Right renal cortex interstitium (tissue), 3 donors: ENCODE measurements around the gene VTI1A. TPM values are rescaled to one million over a fixed set of nuclear protein-coding genes. Genes with fewer than 3 reads are reported as not detected.
A peak's percentile ranks its signal among the peaks of the same experiment; 100 is the strongest.
"Not testable (repeated sequence)": the region's sequence is repeated elsewhere in the genome, so short reads cannot be mapped to it uniquely, and the experiment has no call there.

Source experiments
- DNase-seq, 3 donors: peaks; one replicate each; pipeline ENCODE4 v3.0.0-alpha.2; 2013; ENCODE audit warnings: low read depth in 3 of 3, low spot score in 2 of 3
- polyA plus RNA-seq, 3 donors: library from polyadenylated mRNA; unstranded; fragments of 120-200 nt; gene quantifications; one replicate each; pipeline ENCODE4 v1.2.1, GENCODE V29; 2013; ENCODE audit not compliant: insufficient read length in 3 of 3

Gene VTI1A
- 10 to 100 TPM; 22.3 to 24.8 (median 23.8) TPM for polyA plus RNA-seq

DNA sequence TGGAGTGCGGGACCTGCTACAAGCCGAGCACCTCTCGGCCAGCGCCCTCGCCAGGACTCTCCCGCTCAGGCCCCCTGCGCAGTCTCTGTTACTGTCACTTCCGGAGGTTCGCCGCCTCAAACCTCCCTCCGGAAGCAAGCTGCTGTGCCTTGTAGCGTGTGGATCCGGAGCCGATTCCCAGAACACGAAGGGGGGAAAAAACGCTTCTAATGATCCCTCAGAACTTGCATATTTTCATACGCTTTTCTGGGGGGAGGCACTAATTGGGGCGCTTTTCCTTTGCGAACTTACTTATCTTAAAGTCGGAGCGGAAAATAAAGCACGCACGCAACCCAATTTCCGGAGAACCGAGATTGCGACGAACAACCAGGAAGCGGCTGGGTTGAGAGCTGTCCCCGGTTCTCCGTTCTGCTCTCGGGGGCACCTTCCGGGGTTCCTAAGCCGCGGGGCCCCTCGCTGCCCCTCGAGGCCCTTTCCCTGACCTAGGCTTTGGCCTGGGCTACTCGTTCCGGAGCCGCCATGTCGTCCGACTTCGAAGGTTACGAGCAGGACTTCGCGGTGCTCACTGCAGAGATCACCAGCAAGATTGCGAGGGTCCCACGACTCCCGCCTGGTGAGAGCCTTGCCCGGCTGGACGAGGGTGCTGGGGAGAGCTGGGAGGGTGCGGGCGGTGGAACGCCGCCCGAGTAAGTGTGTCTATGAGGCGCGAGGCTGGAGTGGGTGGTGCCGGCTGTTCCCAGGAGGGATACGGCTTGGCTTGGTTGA lies at the start of gene VTI1A, which contains the start of gene ZDHHC6:
TSS of gene VTI1A (plus strand) at position 361 of the 765 bp plus-strand sequence. CDS start at position 520, 159 bp downstream.
TSS of gene ZDHHC6 (minus strand) at position 60 of the 765 bp plus-strand sequence. CDS start 1,478 bp downstream, outside the sequence.
- peak; percentile 76 to 87 (median 83) for DNase-seq

DNA sequence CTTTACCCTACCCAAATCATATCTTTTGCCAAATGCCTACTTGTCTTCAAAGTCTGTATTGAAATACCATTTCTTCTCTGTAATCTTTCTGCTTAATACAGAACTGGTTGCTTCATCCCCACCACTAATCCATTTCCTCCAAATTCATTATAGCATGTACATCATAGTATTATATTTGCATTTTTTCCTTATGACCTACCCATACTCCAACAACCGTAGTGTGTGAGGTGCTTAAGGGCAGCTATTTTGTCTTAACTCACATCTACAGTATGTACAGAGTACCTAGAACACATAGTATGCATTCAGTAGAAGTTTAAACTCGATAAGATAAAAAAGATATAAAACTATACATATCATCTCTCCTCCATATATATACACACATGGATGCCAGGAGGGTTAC lies 49.4 kb upstream of the VTI1A start:
- DNase-seq, result no peak

- DNase-seq, result no peak
These were observed 44.1 kb upstream of the VTI1A start for GRCh38 chr10:112402917-112403316.

DNA sequence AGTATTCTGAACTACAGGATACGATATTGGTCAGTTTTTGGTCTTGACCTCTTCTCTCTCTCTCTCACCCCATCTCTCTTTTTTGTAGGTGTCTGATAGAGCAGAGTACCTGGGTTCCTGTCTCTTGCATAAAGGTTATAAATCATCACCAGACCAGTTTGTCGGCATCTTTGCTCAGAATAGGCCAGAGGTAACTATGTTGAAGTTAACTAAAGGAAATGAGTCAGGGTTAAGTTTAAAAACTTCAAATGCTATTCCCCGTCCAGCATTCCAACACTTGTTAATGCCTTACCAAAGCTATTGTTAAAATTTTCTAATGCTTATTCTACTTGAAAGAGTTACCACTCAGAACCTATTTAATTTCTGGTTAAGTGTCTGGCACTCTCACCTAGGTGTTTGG lies 42.4 kb upstream of the VTI1A start:
- DNase-seq, result no peak

- DNase-seq, result not testable (repeated sequence)
These were observed 40.2 kb upstream of the VTI1A start for GRCh38 chr10:112406806-112407205.

DNA sequence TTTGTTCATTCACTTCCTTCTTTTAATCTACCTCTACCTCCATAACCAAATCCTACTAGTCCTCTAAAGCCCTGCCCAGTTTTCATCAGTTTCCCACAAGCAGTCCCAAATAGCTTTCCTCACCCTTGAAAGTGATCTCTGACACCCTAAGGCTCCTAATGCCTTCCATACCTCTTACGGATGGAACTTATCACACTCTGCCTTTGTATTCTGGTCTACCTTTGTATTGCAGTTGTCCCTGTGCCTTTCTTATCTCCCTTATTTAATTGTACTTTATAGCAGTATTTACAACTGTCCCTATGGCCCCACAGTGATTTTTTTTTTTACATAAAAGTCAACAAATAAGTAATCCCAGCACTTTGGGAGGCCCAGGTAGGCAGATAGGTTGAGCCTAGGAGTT lies 39.3 kb upstream of the VTI1A start:
- no peak for DNase-seq

DNA sequence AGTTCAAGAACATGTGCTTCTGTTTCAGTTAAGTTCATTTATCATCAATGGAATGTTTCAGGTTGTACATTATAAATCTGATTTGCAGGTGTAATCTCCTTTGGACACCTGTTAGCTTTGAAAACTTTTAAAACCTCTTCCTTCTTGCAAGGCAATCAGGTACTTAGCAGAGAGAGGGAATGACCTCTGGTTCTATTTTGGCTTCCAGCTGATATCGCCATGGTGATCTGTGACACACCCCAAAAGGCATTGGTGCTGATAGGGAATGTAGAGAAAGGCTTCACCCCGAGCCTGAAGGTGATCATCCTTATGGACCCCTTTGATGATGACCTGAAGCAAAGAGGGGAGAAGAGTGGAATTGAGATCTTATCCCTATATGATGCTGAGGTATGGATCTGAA lies 37.7 kb upstream of the VTI1A start:
- DNase-seq, result no peak

DNA sequence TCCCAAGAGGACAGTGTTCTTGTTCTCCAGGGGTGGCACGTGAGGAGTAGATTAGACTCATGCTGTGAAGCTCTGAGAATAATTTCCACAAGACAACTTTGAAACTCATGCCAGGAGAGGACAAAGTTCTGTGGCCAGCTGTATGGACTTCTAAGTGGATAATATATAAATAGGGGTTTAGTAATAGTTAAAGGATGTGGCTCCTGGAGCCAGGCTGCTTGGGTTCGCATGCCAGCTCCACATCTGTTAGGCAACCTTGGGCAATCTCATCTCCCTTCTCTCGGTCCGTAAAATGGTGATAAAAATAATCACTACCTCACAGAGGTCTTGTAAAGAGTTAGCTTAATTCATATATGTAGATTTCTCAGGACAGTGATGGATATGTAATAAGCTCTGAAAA lies 37.3 kb upstream of the VTI1A start:
- no peak for DNase-seq

GRCh38 chr10:112412696-112413095 lies 34.3 kb upstream of the VTI1A start:
- no peak for DNase-seq

DNA sequence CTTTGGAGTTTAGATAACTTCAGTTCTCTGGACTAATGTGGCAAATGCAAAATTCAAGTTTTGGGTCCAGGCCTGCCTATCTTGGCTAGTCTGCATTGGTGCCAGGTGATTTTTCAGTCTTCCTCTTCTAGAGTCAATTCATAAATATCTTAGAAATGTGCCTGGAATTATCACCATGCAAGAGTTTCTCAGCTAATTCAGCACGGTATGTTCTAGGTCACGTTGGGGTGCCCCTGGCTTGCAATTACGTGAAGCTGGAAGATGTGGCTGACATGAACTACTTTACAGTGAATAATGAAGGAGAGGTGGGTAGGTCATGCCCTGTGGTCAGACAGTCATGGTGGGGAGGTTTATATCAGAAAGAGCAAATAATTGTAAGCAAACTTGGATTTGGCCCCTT lies 25.3 kb upstream of the VTI1A start:
- DNase-seq, result no peak

- DNase-seq, result no peak
These were observed 22.4 kb upstream of the VTI1A start for GRCh38 chr10:112424651-112425050.

DNA sequence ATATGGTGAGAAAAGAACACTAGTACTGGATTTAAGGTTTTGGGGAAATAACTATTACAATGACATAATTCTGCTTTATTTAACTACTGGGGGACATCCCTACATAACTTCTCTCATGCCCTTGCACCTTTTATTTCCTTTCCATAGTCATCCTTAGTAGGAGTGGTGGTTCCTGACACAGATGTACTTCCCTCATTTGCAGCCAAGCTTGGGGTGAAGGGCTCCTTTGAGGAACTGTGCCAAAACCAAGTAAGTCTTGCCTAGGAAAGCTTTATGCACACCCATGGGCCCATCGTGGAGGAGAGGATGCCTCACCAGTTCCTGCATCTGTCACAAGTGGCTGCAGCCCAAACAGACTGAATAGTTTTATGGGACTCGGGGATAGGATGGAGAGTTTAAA lies 20.9 kb upstream of the VTI1A start:
- DNase-seq, result no peak

DNA sequence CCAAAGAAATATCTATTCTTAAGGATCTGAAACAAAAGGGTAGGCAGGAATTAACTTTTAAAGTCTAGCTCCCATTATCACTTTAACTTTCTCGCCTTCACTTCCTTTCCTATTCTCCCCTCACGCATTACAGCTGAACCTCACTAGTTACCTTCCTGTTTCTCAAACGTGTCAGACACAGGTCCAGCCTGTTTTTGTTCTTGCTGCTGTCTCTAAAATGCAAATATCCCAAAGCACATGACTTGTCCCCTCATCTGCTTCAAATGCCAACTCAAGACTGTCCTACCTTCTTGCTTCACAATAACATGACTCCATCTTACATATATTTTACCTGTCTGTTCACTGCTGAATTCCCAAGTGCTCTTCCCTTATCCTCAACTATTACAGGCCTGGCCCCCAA lies 17.9 kb upstream of the VTI1A start:
- no peak for DNase-seq

GRCh38 chr10:112429654-112430230 lies 17.3 kb upstream of the VTI1A start:
- DNase-seq, result no peak

- no peak for DNase-seq
These were observed 13.9 kb upstream of the VTI1A start for GRCh38 chr10:112433136-112433535.

DNA sequence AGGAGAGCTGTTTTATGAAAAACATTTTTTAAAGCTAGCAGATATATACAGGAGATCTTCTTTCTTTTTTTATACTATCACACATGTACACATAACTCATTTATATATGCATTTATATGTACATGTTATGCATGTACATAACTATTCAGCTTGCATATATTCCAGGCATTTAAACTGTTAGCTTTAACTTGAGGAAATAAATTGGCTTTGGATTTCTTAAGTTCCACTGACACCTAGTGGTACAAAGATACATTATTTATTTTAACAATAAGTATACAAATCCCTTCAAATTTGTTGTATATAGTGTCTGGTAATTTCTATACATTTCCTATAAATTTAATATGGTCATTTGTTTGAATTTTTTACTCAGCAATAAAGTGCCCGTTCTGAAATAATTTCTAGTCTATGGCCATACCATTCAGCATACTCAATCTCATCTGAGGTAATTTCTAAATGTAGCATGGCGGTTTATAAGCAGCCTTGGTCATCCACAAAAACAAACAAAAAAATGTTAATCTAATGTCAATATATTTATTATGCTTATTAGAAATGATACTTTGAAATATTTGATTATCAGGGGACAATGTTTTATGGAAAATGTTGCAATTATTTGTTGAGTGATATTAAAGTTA lies 11.9 kb upstream of the VTI1A start:
- DNase-seq, result no peak

- no peak for DNase-seq
These were observed 8.7 kb upstream of the VTI1A start for GRCh38 chr10:112438356-112438755.

- no peak for DNase-seq
These were observed 5.5 kb upstream of the VTI1A start for GRCh38 chr10:112441520-112441919.

DNA sequence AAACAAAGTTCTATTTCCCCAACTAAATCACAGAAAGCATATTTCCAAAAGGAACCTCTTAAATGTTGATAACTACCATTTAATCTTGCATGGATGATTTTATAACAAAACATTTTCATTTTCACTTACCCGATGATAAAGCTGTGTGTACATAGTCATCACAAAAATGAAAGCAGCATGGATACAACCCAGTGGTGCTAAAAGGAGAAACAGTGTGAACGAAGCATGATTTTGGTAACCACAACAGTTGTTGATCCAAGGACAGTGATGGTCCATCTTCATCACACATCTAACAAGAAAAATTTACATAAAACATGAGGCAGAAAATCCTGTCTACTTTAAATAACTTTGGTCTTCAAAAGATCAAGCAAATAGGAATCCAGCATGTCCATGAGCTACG lies 5.0 kb upstream of the VTI1A start:
- no peak for DNase-seq

- DNase-seq, result no peak
These were observed 760 bp upstream of the VTI1A start for GRCh38 chr10:112446055-112446854.

DNA sequence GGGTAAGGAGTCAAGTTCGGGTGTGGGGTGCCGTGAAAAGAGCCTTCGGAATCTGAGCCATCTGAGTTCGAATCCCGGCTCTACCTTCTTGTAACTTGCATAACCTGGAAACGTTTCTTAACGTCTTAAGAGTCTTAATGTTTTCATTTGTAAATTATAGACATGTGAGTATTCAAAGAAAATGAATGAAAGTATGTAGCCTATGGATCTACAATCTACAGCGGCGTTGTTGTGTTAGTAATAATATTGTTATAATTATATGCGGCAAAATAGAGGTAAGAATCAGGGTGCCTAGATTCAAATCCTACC lies 559 bp downstream of the VTI1A start:
- no peak for DNase-seq
